ENCODE measurements around the gene GUCA1A.
"Not testable (repeated sequence)": the region's sequence is repeated elsewhere in the genome, so short reads cannot be mapped to it uniquely, and the experiment has no call there.

Gene GUCA1A

DNA sequence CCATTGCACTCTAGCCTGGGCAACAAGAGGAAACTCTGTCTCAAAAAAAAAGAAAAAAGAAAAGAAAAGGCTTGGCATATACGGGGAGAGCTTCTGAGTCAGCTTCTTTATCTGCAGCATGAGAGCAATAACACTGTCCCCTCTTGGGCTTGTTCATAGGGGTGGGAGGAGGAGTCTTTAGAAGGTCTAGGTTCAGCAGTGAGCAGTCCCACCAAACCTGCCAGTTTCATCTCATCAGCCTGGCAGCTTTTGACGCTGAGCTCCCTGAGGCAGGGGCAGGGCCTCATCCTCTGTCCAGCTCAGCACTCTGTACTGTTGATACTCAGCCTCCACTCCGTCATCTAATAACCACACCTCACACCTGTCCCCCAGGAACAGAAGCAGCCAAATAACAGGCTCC lies 25.1 kb upstream of the GUCA1A start:
- no peak for DNase-seq

DNA sequence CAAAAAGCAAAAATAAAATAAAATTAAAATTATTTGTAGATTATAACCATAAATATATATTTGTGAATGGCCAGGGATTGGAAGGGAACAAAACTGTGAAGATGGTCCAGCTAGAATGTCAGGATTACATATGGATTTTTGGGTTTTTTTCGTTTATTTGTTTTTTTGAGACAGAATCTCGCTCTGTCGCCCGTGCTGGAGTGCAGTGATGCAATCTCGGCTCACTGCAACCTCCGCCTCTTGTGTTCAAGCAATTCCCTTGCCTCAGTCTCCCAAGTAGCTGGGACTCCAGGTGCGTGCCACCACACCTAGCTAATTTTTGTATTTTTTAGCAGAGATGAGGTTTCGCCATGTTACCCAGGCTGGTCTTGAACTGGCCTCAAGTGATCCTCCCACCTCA lies 22.9 kb upstream of the GUCA1A start:
- no peak for DNase-seq

DNA sequence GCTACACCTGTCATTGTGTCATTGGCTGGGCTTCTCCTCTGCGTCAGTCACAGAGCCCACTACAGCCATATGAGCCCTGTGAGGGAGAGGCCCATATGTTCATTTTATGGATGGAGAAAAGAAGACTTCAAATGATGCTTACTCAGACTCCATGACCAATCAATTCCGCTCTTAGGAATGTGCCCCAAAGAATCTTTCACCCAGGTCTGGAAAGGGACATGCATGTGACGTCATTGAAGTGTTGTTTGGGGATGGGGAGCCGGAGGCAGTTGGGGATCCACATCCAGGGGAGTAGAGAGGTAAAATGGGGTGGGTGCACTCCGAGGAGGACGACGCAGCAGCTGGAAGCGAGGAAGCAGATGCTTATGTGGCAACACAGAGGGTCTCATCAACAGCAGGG lies 21.1 kb upstream of the GUCA1A start:
- no peak for DNase-seq

DNA sequence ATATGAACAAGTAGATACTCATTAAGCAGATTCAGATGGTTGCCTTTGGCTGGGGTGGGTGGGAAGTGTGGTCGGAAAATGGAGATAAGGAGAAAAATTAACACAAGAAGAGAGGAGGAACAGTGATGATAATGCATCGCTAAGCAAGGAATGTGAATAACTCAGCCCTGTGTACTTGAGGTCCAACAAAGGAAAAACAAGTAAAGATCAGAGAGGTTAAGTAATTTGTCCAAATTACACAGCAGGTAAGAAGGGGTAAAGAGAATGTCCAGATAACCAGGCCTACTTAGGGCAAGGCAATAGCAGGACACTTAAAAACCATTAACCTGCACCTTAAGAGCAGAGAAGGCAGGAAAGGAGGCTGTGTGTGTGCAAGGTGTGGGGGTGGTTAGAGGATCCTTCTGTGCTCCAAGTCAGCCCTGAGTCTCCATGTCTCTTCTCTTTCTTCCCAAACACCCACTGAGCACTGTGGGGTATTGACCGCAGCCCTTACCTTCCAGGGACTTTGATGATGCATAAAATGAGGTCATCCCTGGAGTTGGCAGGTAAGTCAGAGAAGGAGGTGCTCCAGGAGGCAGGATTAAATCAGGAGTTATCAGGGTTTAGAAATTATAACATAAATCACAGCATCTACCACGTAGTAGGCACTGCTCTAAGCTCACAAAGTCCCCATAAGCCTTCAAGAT lies 20.5 kb upstream of the GUCA1A start:
- DNase-seq: not testable (repeated sequence)

DNA sequence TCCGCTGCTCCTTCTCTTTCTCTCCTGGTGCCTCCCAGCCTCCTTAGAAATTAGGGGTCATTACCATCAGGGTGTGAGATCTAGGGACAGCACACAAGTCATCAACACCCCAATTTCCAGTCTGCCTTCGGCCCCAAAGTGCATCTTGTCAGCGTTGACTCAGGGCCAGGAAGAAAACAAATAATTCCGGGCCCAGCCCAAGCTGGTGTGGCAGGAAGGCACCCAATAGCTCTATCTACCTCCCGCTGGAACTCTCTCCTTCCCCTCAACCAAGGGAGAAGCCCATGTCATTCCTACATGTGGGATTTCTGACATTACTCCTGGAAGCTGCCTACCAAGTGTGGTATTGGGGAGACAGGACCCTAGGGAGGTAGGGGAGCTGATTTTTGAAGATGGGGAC lies 19.2 kb upstream of the GUCA1A start:
- no peak for DNase-seq

DNA sequence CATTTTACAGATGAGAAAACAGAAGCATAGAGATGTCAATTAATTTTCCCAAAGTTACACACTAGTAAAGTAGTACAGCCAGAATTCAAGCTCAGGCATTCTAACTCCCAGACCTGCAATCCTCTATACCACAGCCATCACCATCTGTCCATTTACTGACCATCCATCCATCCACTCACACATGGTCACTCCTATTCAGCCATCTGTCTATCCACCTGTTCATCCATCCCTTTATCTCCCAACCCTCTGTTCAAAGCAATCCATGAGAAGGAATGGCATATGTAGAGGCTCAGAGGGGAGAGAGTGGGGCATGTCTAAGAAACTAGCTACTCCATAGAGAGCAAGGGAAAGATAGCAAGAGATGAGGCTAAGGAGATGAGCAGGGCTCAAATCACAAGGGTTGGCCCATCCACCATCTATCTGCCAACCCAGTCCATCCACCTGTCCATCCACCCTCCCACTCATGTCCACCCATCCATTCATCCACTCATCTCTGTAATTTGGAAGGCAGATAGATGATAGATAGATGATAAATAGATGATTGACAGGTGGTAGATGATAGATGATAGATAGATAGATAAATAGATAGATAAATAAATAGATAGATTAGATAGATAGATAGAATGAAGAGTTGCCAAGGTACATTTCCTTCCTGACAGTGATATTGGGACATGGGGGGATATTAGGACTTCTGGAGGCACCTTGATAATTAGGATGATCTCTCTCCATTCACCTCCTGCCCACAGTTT lies 18.5 kb upstream of the GUCA1A start:
- no peak for DNase-seq

DNA sequence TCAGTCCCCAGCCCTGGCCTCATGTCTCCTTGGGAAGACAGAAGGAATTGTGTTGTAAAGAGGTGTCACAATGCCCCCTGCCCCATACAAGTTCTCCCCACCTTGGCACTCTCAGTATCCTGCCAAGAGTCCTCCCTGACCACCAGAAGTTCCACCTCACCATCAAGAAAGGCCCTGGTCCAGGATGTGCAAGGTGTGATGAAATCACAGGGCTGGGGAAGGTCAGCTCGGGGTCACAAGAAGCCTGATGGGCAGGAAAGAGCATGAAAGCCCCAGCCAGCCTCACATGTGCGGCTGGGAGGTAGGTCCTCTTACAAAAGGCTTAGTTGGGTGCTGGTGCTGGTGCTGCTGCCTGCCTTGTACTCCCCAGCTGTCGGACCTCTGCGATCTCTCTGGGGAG lies 17.9 kb upstream of the GUCA1A start:
- DNase-seq: no peak

DNA sequence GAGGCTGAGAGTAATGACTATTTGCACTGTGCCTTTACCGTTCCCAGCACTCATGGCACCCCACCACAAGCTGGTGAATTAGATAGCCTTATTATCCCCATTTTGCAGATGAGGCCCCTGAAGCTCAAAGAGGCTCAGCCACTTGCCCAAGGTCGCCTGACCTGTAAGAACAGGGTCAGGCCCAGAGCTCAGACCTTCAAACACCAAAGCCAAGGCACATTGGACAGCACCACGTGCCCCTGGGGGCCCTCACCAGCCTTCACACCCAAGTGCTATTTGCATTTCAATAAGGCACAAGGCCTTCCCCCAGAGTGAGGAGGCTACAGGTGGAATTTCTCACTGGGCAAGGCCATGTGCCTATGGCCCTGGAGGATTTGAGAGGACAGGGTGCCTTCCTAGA lies 16.5 kb upstream of the GUCA1A start:
- DNase-seq: no peak

DNA sequence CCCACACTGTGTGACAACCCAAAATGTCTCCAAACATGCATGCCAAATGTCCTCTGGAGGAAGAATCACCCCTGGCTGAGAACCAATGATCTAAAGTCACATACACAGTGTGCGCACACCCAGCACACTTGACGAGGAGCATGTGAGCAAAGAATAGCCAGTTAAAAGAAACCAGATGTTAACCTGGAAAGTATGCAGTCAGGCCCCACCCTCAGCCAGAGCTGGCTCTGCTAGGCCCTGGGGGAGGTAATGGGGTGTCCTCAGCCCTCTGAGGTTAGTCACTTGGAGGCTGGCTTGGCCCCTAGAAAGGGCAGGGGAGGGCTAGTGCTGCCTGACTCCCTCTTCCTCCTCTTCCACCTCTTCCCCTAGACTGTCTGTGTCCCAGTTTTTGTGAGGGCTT lies 15.2 kb upstream of the GUCA1A start:
- no peak for DNase-seq

DNA sequence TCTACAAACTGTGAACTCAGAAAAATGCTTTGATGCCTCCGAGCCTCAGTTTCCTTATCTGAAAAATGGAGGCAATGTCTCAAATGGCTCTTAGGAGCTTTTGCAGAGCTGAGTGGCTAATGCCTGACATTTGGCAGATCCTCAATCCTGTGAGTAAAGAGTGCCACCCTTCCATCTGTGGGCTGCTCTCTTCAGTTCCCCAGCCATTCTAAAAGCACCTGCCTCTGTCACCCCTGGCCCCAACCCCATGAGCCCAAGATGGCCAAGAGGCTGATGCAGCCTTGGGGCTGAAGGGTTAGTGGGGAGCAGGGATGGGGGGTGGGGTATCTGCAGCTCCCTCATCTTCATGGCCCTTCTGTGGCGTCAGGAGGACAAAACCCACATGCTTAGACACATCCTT lies 14.5 kb upstream of the GUCA1A start:
- no peak for DNase-seq

DNA sequence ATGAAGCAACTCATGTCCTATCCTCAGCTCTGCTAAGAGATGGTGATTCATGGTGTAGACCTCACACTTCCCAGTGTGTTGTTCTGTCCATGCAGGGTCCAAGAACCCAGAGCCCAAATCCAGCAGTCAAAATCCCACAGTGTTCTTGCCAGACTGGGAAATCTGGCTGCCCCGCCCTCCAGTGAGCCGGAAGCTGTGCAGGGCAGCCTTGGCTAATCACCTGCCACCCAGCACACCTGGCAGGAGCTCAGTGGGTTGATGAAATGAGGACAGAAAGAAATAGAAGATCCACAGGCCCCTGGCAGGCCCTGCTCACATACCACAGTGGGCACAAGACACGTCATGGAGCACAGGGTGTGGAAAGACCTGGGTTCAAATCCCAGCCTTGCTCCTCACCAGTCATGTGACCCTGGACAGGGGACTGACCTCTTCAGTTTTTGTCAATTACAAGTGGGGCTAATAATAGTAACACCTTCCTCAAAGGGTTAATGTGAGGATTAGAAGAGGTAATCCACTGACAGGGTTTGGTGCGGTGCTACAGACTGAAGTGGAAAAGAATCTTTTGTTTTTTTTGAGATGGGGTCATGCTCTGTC lies 13.6 kb upstream of the GUCA1A start:
- no peak for DNase-seq

DNA sequence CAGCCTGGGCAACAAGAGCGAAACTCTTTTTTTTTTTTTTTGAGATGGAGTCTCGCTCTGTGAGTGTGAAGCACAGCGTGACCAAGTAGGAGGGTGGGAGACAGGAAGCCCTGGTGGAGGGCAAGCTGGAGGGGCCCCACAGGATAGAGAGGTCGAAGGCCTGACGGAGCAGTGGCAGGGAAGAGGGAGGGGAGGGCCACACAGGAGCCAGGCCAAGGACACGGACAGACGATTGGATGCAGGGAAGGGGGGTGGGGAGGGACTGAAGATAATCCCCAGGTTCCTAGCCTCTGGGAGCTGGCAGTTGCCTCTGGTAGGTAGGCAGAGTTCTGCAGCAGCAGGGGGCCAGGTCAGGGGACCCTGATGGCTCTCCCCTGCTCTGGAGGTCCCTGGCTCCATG lies 10.8 kb upstream of the GUCA1A start:
- no peak for DNase-seq

DNA sequence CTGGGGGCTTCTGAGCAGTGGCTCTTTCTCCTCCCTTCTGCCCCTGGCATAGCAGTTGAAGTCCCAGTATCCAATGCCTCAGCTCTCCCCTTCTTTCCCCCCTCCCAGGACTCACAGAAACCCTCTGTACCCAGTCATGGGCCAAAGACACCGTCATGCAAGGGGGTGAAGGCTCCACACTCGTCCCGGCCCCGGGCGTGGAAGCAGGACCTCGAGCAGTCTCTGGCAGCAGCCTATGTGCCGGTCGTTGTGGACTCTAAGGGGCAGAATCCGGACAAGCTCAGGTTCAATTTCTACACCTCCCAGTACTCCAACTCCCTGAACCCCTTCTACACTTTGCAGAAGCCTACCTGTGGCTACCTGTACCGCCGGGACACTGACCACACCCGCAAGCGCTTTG lies 10.4 kb upstream of the GUCA1A start:
- no peak for DNase-seq

DNA sequence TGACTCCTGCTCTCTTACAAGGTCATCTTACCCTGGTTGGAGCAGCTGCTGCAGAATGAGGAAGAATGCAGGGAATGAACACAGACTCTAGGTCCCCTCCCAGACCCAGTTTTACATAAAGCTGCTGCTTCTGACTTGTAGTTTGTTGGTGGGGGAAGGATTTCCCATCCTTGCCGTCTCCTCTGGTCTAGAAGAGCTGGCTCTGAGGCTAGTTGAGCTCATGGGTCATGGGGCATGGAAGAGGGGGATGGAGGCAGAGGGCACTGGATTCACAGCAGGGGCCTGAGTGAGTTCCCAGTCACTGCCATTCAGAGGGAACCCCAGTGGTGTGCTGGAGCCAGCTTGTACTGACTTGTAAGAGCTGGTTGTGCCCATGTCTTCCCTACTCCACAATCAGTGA lies 9.2 kb upstream of the GUCA1A start:
- DNase-seq: no peak

DNA sequence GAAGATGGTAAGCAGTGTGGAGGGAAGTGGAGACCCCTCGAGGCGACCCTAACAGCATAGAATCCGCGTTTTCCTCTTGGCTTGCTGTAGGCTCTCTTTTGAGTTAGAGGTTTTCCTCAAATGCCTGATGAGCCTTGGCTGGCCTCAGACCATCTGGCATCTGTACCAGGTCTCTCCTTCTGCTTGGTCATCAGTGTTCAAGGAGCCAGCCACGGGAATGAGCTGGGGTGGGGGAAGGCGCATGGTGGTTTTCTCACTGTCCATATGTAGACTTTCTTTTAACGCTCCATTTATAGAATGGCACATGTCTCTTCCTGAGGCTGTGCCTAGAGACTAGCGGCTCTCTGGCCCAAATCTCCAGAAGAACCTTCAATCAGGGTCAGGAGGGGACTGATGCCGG lies 8.1 kb upstream of the GUCA1A start:
- no peak for DNase-seq

DNA sequence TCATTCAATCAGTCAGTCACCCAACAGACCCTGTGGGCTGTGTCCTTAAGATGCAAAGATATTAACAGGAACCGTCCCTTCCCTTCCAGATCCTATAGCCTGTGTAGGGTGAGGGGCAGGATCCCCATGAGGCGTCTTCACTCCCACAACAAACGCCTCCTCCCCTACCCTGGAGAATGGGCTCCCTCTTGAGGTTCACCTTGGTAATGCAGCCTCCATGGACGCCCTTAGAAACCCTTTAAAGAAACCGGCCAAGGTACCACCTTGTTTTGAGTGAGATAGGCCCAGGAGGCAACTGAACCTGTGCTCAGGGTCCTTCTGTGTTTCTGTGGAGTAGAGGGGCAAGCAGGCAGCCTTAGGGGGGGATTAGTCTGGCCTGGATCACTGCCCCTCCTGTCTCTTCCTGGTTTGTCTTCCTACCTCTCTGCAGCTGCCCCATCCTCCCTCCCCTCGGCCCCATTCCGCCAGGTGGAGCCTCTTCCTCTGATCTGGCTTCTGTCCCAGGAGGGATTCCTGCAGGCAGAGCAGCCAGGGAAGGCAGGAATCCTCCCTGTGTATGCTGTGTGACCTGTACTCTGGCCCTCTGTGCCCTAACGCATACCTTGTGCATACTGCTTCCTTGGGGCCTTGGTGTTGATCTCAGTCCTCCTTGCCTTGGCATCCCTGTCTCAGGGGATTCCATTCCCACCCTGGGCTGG lies 6.6 kb upstream of the GUCA1A start:
- DNase-seq: peak; percentile 83

DNA sequence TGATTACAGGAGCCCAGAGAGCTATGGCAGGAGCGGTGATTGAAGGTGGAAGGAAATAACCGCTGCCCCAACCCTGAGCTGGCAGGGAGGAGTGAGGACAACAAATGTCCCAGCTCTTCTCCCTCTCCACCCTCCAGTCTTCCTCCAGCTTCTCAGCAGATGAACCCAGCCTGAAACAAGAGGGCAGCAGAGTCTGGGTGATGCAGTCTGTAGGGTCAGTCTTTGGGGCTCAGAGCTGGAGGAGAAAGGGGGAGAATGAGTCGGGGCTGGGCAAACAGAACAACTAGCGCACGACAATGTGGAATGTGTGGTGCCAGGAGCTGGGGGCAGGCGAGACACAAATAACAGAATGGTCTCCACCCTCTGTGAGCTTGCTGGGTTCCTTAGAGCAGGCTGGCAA lies 4.5 kb upstream of the GUCA1A start:
- DNase-seq: no peak

DNA sequence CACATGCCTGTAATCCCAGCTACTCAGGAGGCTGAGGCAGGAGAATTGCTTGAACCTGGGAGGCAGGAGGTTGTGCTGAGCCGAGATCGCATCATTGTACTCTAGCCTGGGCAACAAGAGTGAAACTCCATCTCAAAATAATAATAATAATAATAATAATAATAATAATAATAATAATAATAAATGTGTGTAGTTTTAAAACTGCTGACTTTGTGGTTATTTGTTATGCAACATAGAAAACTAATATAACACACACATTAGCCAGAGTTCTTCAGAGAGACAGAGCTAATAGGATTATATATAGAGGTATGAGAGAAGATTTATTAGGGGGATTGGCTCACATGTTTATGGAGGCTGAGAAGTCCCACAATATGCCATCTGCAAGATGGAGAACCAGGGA lies 3.4 kb upstream of the GUCA1A start:
- not testable (repeated sequence) for DNase-seq

DNA sequence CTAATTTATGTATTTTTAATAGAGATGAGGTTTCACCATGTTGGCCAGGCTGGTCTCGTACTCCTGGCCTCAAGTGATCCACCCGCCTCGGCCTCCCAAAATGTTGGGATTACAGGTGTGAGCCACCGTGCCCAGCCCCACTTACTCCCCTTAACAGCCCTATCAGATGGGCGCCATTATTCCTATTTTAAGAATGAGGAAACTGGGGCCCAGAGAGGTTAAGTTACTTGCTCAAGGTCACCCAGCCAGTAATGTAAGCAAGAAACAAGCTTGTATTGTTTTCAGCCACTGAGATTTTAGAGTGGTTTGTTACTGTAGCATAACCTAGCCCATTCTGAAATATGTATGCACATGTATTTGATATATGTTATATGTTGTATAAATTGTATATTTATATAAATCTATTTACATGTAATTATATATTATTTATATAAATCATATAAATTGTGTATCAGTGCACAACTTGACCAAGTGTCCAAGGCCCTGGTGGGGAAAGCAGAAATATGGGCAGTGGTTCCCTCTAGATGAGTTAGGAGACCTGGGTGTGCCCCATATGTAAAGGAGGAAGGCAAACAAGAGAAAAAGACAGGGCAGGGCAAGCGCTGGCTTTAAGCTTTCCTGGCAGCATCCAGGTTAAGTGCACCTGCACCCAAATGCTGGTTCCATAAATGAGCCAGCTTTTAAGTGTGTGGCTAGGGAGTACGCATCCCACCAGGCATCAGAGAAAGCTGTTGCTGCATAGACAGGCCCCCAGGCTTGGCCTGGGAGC lies 1.2 kb upstream of the GUCA1A start:
- no peak for DNase-seq

DNA sequence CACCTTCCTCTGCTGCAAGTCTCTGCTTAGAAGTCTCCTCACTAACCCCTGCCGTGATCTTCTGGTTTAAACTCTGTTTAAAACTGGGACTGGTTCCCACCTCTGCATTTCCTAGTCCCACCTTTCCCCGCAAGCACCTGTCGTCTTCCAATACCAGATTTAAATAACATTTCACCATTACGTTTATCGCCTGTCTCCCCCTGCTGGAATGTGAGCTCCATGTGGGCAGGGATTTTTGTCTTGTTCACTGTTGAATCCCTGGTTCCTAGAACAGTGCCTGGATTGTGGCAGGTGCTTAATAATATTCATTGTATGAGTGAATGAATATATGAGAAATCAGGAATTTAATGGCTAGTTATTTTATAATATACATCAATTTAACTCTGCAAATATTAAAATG lies 2.7 kb downstream of the GUCA1A start:
- DNase-seq: no peak

DNA sequence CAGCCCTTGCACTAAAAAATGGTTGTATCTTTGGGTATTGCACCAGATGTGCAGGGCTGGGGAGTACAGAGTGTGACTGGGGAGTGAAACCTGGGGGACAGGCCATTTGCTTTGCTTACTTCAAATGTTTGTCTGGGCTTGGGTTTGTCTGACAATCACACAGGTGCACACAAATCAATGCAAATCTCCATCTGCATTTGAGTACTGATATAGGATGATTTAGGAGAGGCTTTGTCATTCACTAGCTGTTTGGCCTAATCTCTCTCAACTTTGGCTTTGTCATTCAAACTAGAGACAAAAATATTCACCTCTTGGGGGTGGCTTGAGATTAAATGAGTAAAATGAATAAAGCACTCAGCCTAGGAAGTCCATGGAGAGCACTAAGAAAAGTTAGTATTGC lies 3.8 kb downstream of the GUCA1A start:
- no peak for DNase-seq

DNA sequence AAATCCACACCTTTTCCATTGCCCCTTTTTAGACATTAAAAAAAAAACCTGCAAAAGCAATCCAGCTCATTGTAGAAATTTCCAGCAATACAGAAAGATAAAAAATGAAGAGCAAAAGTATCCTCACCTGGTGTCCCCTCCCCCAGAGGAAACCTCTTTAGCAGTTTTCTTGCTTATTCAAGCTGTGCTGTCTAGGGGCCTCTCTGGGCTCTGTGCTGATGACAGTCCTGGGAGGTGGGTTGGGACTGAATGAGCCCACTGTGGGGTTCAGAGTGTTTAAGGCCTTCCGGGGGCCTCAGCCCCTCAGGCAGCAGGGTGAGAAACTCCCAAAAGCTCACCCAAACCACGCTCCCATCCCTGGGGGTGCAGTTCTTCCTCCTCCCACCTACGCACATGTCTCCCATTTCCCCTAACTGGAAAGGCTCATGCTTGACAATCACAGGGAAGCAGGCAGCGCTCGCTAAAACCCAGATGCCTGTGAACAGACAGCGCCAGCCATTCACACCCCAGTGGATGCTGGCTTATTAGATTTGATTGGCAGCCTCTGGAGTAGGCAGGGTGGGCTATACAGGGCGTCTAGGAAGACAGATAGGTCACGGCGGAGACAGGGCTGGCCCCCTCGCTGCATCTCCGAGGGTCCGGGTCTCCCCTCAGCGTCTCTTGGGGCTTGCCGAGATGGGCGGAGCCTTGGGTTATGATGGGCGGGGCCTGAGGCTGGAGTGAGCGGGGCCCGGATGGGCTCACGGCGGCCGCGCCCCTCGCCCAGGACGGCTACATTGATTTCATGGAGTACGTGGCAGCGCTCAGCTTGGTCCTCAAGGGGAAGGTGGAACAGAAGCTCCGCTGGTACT lies 4.6 kb downstream of the GUCA1A start:
- no peak for DNase-seq

Data from KG1 (cell line).